HG03342 (cell line): Measurements from ENCODE around the gene KHDC4.

Experiments used
- ATAC-seq: cut with Tn5 transposase; IDR thresholded peaks from one replicate; pipeline ENCODE4 v1.9.1; 2021; ENCODE audit warnings: mild to moderate bottlenecking, moderate library complexity; ENCODE audit not compliant: unreplicated experiment

The KHDC4 gene

DNA sequence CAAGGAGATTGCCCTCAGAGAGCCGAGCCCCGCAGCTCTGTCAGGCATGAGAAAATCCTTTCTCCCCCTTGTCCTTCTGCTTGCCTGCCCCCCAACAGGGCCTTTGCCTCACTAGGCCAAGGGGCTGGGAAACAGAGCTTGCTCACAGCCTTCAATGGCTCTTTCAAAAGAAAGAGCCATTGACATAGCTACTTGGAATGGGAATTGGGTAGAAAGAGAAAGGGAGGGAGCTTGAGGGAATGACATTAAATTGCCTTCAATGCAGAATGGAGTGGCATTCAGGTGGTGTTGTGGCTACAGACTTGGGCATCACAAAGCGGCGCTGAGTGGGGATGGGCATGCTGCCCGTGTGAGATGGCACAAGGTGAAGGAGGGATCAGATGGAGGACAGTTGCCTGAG is 61.7 kb downstream of the KHDC4 start:
- ATAC-seq: no peak

DNA sequence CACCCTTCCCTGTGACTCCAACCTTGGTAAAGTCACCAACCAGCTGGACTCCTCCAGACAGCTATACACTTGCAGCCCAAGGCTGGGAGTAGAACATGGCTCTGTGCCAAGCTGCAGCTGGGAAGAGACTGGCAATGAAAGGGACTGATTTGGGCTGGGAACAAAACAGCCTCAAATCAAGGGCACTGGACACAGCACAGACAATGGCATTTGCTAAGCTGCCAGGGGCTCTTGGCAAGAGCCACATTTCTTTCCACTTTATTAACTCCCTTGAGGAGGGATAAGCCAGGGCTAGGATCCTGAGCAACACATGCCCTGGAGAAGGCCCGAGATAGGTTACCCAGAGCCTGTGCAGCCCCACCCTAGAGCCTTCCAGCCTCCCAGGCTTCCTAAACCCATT is 62.8 kb downstream of the KHDC4 start:
- no peak for ATAC-seq

DNA sequence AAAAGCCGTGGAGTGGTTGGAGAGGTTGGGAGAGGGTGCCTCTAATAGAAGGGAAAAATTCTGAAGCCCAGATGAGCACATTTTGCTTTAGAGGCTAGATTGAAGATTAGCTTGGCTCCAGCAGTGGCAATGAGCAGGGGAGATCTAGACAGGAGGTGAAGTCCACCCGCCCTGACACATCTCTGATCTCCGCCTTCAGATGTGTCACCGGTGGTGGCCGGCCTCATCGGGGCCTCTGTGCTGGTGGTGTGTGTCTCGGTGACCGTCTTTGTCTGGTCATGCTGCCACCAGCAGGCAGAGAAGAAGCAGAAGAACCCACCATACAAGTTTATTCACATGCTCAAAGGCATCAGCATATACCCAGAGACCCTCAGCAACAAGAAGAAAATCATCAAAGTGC is 66.4 kb downstream of the KHDC4 start:
- ATAC-seq: no peak

DNA sequence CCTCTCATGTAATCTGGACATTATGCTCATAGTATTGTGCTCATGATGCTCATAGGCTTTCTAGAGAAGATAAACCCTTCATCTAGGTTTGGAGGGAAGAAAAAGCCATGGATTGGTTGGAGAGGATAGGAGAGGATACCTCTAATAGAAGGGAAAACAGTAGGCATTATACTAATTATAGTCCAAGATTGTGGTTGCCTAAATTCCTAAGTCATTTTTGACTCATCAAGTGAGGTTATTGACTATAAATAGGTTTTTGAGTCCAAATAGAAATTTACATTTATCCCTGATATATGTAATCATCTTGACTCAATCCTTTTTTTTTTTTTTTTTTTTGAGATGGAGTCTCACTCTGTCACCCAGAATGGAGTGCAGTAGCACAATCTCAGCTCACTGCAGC is 69.8 kb downstream of the KHDC4 start:
- no peak for ATAC-seq
